SK-N-SH treated with all-trans-retinoic acid at 6 μM for 48 hours (cell line): Measurements from ENCODE around the gene EXOC3L2.
"Not testable (repeated sequence)": the region's sequence is repeated elsewhere in the genome, so short reads cannot be mapped to it uniquely, and the experiment has no call there.

Experiments used
- ATAC-seq: fragments of 200-7000 bp; cut with Tn5 transposase; 3 replicates; pipeline ENCODE4 v1.9.1; 2020; ENCODE audit warnings: mild to moderate bottlenecking, moderate library complexity
- ARNTL ChIP-seq: fragments of 450-650 bp; formaldehyde crosslinking; IDR thresholded peaks from 2 replicates; pipeline ENCODE4 v1.5.0; 2020; ENCODE audit warnings: low read depth, mild to moderate bottlenecking, moderate library complexity, borderline replicate concordance
- CREB5 ChIP-seq: fragments of 250-450 bp; sonication (Bioruptor Pico); IDR thresholded peaks from 2 replicates; pipeline ENCODE4 v1.5.1; 2020; ENCODE audit warnings: low read depth, mild to moderate bottlenecking, moderate library complexity
- CSRNP3 ChIP-seq: fragments of 250-450 bp; sonication (Bioruptor Pico); IDR thresholded peaks from 2 replicates; pipeline ENCODE4 v1.5.1; 2021; ENCODE audit warnings: mild to moderate bottlenecking, moderate library complexity
- ESRRG ChIP-seq: fragments of 250-450 bp; sonication (Bioruptor Pico); IDR thresholded peaks from 2 replicates; pipeline ENCODE4 v1.6.1; 2021; ENCODE audit warnings: mild to moderate bottlenecking
- GLIS3 ChIP-seq: fragments of 250-450 bp; sonication (Bioruptor Pico); IDR thresholded peaks from 2 replicates; pipeline ENCODE4 v1.5.0; 2020; ENCODE audit warnings: mild to moderate bottlenecking, moderate library complexity
- ISL1 ChIP-seq: fragments of 250-450 bp; sonication (Bioruptor Pico); IDR thresholded peaks from 2 replicates; pipeline ENCODE4 v2.1.2; 2022; ENCODE audit warnings: mild to moderate bottlenecking, moderate library complexity
- OSR1 ChIP-seq: fragments of 250-450 bp; sonication (Bioruptor Pico); IDR thresholded peaks from 2 replicates; pipeline ENCODE4 v1.8.0; 2022; ENCODE audit warnings: moderate library complexity, mild to moderate bottlenecking, inconsistent platforms
- PATZ1 ChIP-seq: fragments of 250-450 bp; sonication (Bioruptor Pico); IDR thresholded peaks from 2 replicates; pipeline ENCODE4 v1.8.0; 2020; ENCODE audit warnings: mild to moderate bottlenecking, moderate library complexity, borderline replicate concordance
- POU6F1 ChIP-seq: fragments of 250-450 bp; sonication (Bioruptor Pico); IDR thresholded peaks from 2 replicates; pipeline ENCODE4 v1.8.0; 2021; ENCODE audit warnings: low read depth, mild to moderate bottlenecking, moderate library complexity, borderline replicate concordance
- PPARA ChIP-seq: fragments of 250-450 bp; sonication (Bioruptor Pico); IDR thresholded peaks from 2 replicates; pipeline ENCODE4 v1.5.0; 2020; ENCODE audit warnings: mild to moderate bottlenecking, borderline replicate concordance
- RARB ChIP-seq: fragments of 250-450 bp; sonication (Bioruptor Pico); IDR thresholded peaks from 2 replicates; pipeline ENCODE4 v1.8.0; 2021; ENCODE audit warnings: mild to moderate bottlenecking, moderate library complexity
- SNAI2 ChIP-seq: fragments of 250-450 bp; sonication (Bioruptor Pico); IDR thresholded peaks from 2 replicates; pipeline ENCODE4 v1.5.0; 2020; ENCODE audit warnings: mild to moderate bottlenecking, moderate library complexity
- TCF4 ChIP-seq: fragments of 250-450 bp; sonication (Bioruptor Pico); IDR thresholded peaks from 2 replicates; pipeline ENCODE4 v1.8.0; 2021; ENCODE audit warnings: mild to moderate bottlenecking, moderate library complexity, borderline replicate concordance
- TOX ChIP-seq: fragments of 250-450 bp; sonication (Bioruptor Pico); IDR thresholded peaks from 2 replicates; pipeline ENCODE4 v1.8.0; 2021; ENCODE audit warnings: mild to moderate bottlenecking, moderate library complexity, borderline replicate concordance
- TSHZ2 ChIP-seq: fragments of 250-450 bp; sonication (Bioruptor Pico); IDR thresholded peaks from 2 replicates; pipeline ENCODE4 v1.5.0; 2020; ENCODE audit warnings: mild to moderate bottlenecking, moderate library complexity
- ZC3H10 ChIP-seq: fragments of 250-450 bp; sonication (Bioruptor Pico); IDR thresholded peaks from 2 replicates; pipeline ENCODE4 v1.5.1; 2021; ENCODE audit warnings: mild to moderate bottlenecking, moderate library complexity
- ZFP3 ChIP-seq: fragments of 250-450 bp; sonication (Bioruptor Pico); IDR thresholded peaks from 2 replicates; pipeline ENCODE4 v1.5.0; 2020; ENCODE audit warnings: mild to moderate bottlenecking, moderate library complexity
- ZFP30 ChIP-seq: fragments of 450-650 bp; formaldehyde crosslinking; IDR thresholded peaks from 2 replicates; pipeline ENCODE4 v1.5.0; 2022; ENCODE audit warnings: mild to moderate bottlenecking, moderate library complexity
- ZNF70 ChIP-seq: fragments of 450-650 bp; formaldehyde crosslinking; IDR thresholded peaks from 2 replicates; pipeline ENCODE4 v1.5.0; 2020; ENCODE audit warnings: mild to moderate bottlenecking, moderate library complexity
- ZNF8 ChIP-seq: fragments of 450-650 bp; formaldehyde crosslinking; IDR thresholded peaks from 2 replicates; pipeline ENCODE4 v1.5.0; 2020; ENCODE audit warnings: mild to moderate bottlenecking, moderate library complexity

EXOC3L2 gene

GRCh38 chr19:45271098-45271734 lies 26.0 kb upstream of the EXOC3L2 start:
- TF ChIP-seq SNAI2 (CRISPR knock-in tag) (no peak), GLIS3 (no peak), ARNTL (no peak), POU6F1 (CRISPR knock-in tag) (no peak), ZNF70 (no peak), PATZ1 (no peak), ISL1 (CRISPR knock-in tag) (no peak), TCF4 (CRISPR knock-in tag) (no peak), TSHZ2 (CRISPR knock-in tag) (no peak), ZNF8 (no peak), CREB5 (CRISPR knock-in tag) (no peak)
- ATAC-seq: no peak

GRCh38 chr19:45269939-45270338 lies 24.7 kb upstream of the EXOC3L2 start:
- not testable (repeated sequence) for ATAC-seq

- TF ChIP-seq SNAI2 (CRISPR knock-in tag) (no peak), ZFP3 (CRISPR knock-in tag) (no peak), ZC3H10 (CRISPR knock-in tag) (no peak), CREB5 (CRISPR knock-in tag) (no peak), ZNF8 (no peak), RARB (no peak), PPARA (no peak), ZNF70 (no peak), CSRNP3 (CRISPR knock-in tag) (no peak), ARNTL (no peak), ZFP30 (CRISPR knock-in tag) (no peak), PATZ1 (no peak), TOX (no peak), TCF4 (CRISPR knock-in tag) (no peak), ISL1 (CRISPR knock-in tag) (no peak), ESRRG (CRISPR knock-in tag) (no peak), OSR1 (CRISPR knock-in tag) (no peak)
- ATAC-seq: no peak
Measured at GRCh38 chr19:45267296-45267695, 22.1 kb upstream of the EXOC3L2 start.
